VCaP (cell line): Measurements from ENCODE around the gene TMEM106B.

Source experiments
- H3K27ac ChIP-seq: fragments of 450-650 bp; 2 replicates; pipeline ENCODE4 v1.5.1; 2017
- TF ChIP-seq, protein P1 (sequence below): fragments of 450-650 bp; conservative IDR thresholded peaks from 2 replicates; pipeline ENCODE4 v1.5.1; 2017; ENCODE audit warnings: mild to moderate bottlenecking, moderate library complexity

Gene TMEM106B

GRCh38 chr7:12287901-12288300, 76.8 kb downstream of the TMEM106B start:
- TF ChIP-seq, protein P1, sequence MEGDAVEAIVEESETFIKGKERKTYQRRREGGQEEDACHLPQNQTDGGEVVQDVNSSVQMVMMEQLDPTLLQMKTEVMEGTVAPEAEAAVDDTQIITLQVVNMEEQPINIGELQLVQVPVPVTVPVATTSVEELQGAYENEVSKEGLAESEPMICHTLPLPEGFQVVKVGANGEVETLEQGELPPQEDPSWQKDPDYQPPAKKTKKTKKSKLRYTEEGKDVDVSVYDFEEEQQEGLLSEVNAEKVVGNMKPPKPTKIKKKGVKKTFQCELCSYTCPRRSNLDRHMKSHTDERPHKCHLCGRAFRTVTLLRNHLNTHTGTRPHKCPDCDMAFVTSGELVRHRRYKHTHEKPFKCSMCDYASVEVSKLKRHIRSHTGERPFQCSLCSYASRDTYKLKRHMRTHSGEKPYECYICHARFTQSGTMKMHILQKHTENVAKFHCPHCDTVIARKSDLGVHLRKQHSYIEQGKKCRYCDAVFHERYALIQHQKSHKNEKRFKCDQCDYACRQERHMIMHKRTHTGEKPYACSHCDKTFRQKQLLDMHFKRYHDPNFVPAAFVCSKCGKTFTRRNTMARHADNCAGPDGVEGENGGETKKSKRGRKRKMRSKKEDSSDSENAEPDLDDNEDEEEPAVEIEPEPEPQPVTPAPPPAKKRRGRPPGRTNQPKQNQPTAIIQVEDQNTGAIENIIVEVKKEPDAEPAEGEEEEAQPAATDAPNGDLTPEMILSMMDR, result no peak

GRCh38 chr7:12289996-12290395, 78.9 kb downstream of the TMEM106B start:
- TF ChIP-seq, protein P1, result no peak
- no peak overlapping the region for H3K27ac ChIP-seq

More at GRCh38 chr7:12287901-12288300, 76.8 kb downstream of the TMEM106B start:
- H3K27ac ChIP-seq, result no peak overlapping the region

DNA sequence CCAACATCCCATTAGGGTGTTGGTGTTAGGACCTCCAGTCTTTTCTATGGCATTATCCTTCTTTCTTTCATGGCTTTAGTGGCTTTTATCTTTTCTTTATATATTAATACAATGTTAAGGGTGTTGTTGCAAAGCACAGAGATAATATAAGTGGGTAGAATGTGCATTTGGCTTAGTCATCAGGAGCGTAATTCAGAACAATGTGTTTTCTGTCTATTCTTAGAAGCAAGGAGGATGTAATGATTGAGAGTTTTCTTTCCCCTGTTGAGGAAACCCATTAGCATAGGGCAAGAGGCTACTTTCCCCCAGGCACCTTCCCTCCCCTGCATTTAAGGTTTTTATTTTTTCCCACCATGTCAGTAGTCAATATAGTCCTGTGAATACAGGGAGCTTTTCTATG, 79.7 kb downstream of the TMEM106B start:
- TF ChIP-seq, protein P1, result no peak

DNA sequence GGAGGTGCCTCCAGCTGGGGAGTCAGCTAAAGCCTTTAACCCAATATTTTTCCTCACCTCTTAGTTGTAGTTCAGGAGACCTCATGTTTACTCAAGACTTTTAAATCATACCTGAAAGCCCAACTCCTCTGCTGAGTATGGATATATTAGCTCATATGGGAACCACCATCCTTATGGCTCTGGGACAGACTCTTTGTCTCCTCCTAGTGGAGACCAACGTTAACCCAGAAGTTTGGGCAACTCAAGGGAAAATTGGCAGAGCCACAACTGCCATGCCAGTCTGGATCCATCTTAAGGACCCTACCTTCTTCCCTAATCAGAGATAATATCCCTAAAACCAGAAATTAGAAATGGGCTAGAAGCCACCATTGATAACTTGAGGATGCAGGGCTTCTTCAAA, 80.8 kb downstream of the TMEM106B start:
- TF ChIP-seq, protein P1, result no peak

More for the DNA sequence above, 79.7 kb downstream of the TMEM106B start:
- H3K27ac ChIP-seq, result no peak overlapping the region

More for the DNA sequence above, 80.8 kb downstream of the TMEM106B start:
- no peak overlapping the region for H3K27ac ChIP-seq
